Activated CD4-positive, alpha-beta T cell treated with anti-CD3 and anti-CD28 coated beads, Interleukin-2, Interleukin-4, amounts not matched to agents 100 ng/mL and 50 ng/mL, durations not matched to agents 16 hours and 8 hours (primary cell): ENCODE data around the gene DLG2.
"Not testable (repeated sequence)": the region's sequence is repeated elsewhere in the genome, so short reads cannot be mapped to it uniquely, and the experiment has no call there.

Source experiments
- DNase-seq: peaks from one replicate; pipeline ENCODE4 v3.0.0-alpha.2; 2020; ENCODE audit warnings: low spot score

The DLG2 gene

DNA sequence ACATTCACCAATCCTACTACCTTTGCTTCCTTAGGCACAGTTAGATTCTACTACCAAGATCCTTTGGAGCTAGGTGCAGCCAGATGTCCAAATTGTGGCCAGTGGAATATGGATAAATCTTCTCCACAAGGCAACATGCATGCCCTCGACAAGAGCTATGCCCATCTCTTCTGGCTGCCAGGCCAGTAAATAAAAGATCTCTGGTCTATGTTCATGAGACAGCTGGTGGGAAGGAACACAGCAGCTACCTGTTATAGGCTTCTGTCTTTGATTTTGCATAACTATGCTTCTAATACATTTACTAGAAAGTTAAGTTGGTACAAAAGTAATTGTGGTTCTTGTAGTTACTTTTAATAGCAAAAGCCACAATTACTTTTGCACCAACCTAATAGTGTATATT is 182.7 kb downstream of the DLG2 start:
- DNase-seq = no peak

DNA sequence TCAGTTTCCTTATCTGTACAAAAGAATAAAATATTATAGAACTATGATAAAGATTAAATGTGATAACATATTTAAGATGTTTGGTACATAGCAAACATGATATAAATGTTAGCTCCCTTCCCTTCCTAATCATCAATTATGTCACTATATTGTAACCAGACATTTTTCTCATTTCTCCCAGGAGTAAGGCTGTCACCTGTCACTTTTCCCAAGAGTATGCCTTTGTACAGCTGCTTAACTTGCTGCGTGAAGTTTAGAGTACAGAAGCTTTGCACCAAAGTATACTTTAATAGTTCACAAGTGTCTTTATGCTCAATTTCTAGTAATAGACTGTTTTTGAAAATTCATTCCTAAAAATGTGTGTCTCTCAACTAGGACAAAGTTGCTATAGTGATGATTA is 186.9 kb downstream of the DLG2 start:
- no peak for DNase-seq

DNA sequence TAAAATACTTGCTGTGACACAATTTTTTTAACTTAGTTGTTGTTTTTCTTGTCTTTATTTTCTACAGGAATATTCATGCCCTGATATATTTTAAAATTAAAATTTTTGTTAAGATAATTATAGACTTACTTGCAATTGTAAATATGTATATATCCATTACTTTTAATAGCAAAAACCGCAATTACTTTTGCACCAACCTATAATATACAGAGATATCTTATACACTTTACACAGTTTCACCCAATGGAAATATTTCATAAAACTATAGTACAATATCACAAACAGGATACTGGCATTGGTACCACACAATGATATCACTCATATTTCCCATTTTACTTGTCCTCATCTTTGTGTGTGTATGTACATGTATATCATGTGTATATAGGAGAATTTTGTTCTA is 188.8 kb downstream of the DLG2 start:
- DNase-seq = no peak

DNA sequence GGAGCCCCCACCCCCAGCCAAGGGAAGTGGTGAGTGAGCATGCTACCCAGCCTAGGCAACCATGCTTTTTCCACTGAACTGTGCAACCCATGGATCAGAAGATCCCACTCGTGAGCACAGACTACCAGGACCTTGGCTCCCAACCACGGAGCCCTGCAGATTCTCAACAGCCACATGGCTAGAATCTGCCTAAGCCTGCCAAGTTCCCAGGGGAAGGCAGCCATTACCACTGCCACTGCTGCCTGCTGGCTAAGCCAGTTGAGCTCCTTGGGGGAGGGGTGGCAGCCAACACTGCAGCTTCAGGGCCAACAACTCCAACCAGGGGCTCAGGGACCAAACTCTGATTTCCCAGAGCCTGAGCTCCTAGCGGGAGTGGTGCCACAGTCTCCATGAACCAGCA is 195.8 kb downstream of the DLG2 start:
- DNase-seq = no peak

DNA sequence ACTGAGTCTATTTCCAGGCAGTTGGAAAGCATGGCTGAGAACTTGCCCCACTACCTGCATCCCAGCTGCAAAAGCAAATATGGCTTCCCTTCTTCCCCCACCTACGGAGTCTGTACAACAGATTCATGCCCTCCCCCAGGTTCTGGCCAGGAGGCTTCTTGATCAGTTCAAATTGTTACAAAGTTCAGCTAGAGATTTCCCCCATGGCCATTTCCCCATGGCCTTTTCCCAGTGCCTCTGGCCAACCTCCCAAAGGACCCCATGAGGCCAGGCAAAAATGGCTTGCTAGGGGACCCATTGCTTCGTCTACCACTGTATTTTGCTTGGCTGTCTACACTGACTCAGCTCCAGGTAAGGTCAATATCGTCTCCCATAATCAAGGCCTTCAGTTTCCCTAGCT is 203.3 kb downstream of the DLG2 start:
- no peak for DNase-seq

DNA sequence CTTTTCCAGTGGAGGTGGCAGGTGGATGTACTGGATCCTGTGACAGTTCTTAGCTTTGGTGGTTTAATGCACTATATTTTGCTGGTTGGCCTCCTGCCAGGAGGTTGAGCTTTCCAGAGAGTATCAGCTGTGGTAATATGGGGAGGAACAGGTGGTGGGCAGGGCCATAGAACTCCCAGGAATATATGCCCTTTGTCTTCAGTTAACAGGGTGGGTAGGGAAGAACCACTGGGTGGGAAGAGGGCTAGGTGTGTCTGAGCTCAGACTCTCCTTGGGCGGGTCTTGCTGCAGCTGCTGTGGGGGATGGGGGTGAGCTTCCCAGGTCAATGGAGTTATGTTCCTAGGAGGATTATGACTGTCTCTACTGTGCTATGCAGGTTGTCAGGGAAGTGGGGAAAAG is 203.8 kb downstream of the DLG2 start:
- no peak for DNase-seq

DNA sequence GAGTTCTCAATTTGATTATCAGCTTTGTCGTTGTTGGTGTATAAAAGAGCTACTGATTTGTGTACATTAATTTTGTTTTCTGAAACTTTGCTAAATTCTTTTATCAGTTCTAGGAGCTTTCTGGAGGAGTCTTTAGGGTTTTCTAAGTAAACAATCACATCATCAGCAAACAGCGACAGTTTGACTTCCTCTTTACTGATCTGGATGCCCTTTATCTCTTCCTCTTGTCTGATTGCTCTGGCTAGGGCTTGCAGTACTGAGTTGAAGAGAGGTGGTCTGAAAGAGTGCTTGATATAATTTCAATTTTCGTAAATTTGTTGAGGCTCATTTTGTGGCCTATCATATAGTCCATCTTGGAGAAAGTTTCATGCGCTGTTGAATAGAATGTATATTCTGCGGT is 213.0 kb downstream of the DLG2 start:
- no peak for DNase-seq

DNA sequence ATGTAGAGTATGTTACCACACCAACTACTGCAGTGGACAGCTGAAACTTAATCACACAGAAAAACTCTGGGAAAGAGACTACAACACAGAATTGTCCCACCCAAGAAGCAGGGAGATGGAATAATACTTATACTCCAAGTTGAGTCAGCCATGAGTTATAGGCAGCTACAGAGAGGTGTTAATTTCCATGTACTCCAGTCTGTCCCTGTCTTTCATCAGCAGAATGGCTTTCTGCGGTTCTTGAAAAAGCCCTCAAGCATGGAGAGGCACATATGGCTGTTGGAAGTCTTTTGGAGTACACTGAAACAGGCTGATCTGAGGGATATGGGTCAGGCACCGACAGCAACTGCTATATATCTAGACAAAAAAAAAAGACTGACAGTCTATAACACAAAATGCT is 219.5 kb downstream of the DLG2 start:
- DNase-seq = no peak

DNA sequence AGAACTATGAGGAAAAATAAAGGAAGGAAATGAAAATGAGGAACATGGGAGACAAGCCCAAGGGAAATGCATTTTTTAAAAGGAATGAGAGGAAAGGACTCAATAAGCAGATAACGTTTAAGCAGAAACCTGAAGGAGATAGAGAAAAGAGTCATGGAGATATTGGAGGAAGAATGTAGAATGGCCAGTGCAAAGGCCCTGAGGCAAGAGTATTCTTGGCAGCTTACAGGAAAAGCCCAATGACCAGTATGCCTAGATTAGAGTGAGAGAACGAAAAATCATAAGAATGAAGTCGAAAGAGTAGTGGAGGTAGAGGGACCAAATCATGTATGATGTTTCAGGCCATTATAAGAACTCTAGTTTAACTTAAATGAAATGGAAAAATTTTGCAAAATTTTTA is 220.3 kb downstream of the DLG2 start:
- DNase-seq = no peak

DNA sequence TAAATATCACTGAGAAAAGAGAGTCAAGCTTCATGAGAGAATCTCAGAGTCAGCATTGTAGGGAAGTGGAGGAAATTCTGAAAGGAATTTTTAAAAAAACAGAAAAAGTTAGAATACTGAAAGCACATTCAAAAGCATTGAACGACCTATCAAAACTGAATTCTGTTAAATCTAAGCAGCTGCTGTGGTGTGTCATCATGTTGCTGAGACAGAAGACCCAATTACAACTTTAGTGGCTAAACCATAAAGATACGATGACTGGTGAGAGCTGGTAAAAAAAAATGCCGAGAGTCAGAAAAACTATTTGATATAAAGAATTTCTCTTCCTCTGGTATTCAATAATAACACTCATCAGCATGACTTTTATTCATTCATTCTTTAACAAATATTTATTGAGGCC is 220.8 kb downstream of the DLG2 start:
- no peak for DNase-seq

DNA sequence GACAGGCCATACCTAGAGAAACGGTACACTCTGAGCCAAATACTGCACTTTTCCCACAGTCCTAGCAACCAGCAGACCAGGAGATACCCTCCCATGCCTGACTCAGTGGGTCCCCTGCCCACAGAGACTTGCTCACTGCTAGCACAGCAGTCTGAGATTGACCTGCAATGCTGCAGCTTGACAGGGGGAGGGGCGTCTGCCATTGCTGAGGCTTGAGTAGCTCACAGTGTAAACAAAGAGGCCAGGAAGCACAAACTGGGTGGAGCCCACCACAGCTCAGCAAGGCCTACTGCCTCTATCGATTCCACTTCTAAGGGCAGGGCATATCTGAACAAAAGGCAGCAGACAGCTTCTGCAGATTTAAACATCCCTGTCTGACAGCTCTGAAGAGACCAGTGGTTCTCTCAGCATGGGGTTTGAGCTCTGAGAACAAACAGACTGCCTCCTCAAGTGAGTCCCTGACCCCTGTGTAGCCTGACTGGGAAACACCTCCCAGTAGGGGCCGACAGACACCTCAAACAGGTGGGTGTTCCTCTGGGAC is 231.6 kb downstream of the DLG2 start:
- DNase-seq = not testable (repeated sequence)

DNA sequence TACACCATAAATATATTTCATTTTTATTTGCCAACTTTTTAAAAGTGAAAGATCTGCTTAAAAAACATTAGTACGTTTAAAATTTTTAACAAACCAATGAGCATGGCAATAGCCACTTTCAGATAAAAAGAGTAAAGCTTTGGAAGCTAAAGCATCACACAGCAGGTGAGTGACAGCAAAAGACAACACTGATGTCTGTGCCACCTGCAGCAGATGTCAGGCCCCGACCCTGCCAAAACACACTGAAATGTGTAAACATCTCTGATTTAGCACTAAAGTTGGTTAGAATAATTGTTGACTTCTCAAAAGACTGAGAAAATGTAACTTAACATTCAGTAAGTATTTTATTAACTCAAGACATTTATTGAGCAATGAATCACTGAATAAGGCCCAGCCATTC is 232.9 kb downstream of the DLG2 start:
- DNase-seq = no peak

DNA sequence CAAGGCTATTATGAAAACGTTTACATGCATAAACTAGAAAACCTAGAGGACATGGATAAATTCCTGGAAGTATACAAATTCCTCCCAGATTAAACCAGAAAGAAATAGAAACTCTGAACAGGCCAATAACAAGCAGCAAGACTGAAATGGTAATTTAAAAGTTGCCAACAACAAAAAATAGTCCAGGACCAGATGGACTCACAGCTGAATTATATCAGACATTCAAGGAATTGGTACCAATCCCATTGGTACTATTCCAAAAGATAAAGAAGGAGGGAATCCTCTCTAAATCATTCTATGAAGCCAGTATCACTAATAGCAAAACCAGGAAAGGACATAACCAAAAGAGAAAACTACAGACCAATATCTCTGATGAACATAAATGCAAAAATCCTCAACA is 236.0 kb downstream of the DLG2 start:
- DNase-seq = no peak

DNA sequence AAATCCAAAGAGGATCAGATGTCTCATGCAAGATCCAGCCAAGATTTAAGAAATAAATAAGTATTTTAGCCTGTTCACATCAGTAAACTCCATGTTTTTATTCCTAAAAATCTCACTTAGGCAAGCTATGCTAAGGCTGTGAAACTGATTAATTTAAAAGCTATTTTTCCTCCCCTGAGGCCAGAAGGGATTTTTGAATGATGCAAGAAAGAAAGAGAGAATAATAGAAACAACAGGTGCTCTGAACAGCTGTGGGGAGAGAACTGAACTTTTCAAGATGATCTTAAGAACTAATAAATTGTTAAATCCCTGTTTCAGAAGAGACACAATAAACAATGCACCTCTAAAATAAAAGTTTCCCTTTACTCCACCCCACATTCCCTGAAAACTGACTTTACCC is 241.6 kb downstream of the DLG2 start:
- DNase-seq = no peak

DNA sequence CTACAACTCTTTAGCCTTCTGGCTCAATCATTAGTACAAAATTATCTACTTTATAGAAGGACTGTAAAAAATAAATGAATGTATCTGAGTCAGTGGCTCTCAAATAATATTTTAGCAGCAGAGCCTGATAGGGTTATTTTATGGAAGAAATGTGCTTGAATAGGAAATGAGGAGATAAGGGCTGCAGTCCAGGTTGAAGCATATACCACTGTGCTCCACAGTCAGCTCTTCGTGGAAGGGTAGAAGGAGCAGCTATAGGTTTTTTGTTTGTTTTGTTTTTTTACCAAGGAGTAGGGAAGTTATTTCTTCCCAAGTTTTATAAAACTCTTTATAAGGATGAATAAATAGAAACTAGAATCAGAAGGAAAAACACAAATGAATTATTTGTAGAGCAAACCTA is 242.0 kb downstream of the DLG2 start:
- DNase-seq = no peak

DNA sequence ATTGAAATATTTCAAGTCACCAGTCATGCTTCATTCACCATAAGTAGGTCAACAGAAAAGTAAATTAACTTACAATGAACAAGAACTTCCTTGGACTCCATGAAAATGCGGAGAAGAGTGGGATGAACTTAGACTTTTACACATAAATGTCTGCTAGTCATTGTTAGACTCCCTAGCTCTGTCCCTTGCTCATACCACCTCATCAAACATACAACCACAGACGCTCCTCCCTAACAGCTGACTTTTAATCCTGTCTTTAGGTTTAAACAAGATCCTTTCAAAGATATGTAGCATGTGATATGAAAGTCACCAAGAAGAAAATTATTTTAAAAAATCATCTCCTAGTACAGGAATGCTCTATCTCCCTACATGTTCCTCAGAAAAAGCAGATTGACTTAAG is 248.1 kb downstream of the DLG2 start:
- no peak for DNase-seq

DNA sequence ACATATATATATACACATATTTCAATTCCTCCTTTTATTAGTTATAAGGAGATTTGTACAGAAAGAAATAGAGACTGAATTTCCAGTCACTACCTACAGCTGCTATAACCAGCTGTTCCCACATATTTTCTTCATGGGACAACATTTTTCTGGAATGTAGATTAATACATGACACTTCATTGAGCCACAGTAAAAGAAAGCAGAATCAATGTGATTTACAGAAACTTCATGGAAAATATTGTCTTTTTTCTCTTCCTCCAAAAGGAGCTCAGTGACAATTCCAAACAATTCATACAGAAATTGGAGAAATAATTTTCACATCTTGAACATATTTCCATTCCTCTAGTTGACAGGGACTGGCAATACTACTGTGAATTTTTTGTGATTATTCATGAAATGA is 249.2 kb downstream of the DLG2 start:
- no peak for DNase-seq

DNA sequence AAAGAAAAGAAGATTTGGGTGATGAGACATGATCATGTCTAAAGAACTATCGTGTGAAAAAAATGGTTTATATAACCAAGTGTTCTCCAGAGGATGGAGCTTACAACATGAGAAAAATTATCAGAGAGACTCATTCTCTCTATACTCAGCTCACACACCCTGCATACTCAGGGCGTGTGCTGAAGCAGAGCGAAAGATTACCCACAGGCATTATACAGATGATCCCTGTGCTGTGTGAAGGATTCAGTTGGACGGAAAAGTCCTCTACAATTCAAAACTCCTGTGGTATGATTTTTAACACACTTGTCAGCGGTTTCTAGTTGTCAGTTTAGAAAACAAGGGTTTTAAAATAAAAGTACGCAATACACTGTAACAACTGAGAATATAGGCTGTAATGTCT is 267.3 kb downstream of the DLG2 start:
- no peak for DNase-seq

DNA sequence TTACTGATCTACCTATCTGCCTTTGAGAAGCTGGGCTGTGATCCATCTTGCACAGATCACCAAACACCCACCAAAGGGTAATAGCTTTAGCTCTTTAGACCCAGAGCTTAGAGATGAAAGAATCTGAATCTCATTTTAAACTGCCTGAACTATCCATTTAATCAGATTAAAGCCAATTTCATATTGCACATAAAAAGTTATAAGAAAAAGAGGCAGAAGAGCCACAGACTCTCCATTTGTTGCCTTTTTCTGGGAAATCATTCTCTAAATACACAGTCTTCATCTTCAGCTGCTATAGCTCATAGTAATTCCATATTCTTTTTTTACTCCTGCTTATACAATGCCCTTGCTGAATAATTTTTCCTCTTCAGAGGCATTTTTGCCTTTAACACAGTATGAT is 271.2 kb downstream of the DLG2 start:
- DNase-seq = no peak

DNA sequence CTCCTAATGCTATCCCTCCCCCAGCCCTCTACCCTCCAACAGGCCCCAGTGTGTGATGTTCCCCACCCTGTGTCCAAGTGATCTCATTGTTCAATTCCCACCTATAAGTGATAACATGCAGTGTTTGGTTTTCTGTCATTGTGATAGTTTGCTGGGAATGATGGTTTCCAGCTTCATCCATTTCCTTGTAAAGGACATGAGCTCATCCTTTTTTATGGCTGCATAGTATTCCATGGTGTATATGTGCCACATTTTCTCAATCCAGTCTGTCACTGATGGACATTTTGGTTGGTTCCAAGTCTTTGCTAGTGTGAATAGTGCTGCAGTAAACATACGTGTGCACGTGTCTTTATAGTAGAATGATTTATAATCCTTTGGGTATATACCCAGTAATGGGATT is 277.6 kb downstream of the DLG2 start:
- not testable (repeated sequence) for DNase-seq

DNA sequence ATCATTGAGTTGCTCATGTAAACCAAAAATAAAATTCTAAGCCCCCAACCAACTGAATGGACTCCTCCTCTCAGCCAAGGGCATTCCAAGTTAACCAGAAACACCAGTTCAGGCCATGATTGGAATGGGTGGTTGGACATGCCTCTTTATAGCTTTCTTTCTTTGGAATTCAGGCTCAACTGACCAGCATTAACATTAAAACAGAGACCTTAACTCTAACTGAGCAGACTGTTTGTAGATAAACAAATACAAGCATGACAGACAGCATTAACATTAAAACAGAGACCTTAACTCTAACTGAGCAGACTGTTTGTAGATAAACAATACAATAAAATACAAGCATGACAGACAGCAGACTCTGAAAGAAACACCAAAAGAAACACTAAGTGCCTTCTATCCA is 278.2 kb downstream of the DLG2 start:
- no peak for DNase-seq

DNA sequence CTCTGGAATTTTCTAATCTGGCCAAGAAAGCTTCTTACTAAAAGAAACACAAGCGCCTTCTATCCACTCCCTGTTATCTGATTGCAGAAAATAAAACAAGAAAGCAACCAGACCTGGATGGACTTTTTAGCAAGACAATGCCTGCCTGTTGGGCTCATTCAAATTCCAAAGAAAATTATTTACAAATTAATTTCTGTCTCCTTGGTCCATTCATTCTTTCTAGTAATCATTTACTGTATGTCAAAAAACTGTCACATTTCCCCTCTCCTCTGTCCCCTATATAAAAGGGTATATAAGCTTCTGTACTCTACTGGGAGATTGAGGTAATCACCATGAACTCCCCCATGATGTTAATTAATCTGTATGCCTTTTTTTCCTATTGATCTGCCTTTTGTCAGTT is 279.9 kb downstream of the DLG2 start:
- DNase-seq = no peak

DNA sequence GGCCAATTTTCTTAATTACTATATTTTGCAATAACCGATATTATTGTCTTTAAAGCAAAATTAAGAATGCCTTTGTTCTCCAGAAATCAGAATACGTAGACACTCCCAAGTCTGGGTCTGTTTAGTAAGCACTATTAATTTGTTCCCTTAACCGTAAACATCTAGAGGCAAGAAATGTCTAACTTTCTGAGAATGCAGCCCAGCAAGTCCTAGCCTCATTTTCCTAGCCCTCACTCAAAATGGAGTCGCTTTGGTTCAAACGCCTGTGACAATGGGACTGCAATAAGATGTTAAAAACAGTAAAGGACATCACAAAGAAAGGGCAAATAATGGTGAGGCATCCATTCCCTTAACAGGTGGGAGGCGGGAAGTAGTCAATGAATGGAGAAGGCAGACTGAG is 280.7 kb downstream of the DLG2 start:
- DNase-seq = no peak

DNA sequence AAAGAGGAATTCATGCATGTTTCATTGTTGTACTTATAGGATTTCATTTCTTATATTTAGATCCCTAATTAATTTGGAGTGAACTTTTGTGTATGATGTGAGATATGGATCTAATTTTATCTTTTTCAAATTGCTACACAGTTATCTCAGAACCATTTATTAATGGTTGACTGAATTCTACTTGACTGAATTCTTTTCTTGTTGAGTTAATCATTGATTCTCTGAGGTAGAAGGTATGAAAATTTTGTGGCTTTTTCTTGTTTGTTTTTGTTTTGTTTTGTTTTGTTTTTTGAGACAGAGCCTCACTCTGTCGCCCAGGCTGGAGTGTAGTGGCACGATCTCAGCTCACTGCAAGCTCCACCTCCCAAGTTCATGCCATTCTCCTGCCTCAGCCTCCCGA is 286.3 kb downstream of the DLG2 start:
- not testable (repeated sequence) for DNase-seq

DNA sequence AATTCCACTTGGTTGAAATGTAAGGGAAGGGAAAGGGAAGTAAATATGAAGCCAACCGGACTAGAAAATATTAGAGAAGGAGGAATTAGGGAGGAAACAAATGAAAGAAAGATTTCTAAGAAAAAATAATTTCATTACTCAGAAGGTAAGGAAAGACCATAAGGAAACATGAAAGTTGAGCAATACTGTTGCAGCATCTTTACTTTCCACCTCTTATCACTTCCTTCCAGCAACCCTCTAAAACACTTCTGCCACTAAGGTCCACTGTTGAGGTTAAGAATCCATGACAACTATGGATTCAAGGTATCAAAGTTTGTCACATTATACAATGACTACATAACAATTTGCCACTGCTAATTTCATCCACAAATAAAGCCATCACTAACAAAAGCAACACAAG is 308.6 kb downstream of the DLG2 start:
- no peak for DNase-seq
